Endothelial cell of umbilical vein (primary cell): ENCODE results near the gene C10orf88. TPM values are rescaled to one million over a fixed set of nuclear protein-coding genes. Genes with fewer than 3 reads are reported as not detected.

Experiments used
- BruUV-seq: library from RNA; stranded (reverse); fragments of 400-500 nt; replicated peaks from 2 replicates; lab custom pipeline; 2021; lab: Mats Ljungman, UMichigan
- CTCF ChIA-PET: fragments of 300-600, 350-600 bp; sonication (Branson Sonifier 250); formaldehyde crosslinking; loops from one replicate; lab custom pipeline; 2021; ENCODE audit warnings: antibody characterized with exemption, inconsistent platforms; lab: Charles Lee
- POLR2A ChIA-PET: fragments of 300-600, 350-600 bp; sonication (Branson Sonifier 250); formaldehyde crosslinking; loops from one replicate; lab custom pipeline; 2021; ENCODE audit warnings: antibody characterized with exemption, inconsistent platforms; lab: Charles Lee
- DNase-seq: peaks from one replicate; pipeline ENCODE4 v3.0.0-alpha.2; 2011; ENCODE audit warnings: low read depth, low spot score
- FAIRE-seq: peaks from 2 replicates; lab custom pipeline; 2011; peaks lifted over from hg19 to GRCh38; lab: Jason Lieb, UNC
- H2AFZ ChIP-seq: 2 replicates; pipeline ENCODE4 v1.6.0; 2012; ENCODE audit warnings: low read depth, low read length, control low read depth, inconsistent platforms
- H3K27ac ChIP-seq: 2 replicates; pipeline ENCODE4 v1.5.1; 2011; ENCODE audit warnings: low read depth, mild to moderate bottlenecking, control low read depth, low read length, moderate library complexity; ENCODE audit not compliant: insufficient read depth
- H3K27me3 ChIP-seq, 2 experiments: 2 replicates each; pipeline versions ENCODE4 v1.6.0 to v1.6.1; 2011; ENCODE audit warnings: low read length in 2 of 2, mixed read lengths in 1 of 2; ENCODE audit not compliant: control insufficient read depth in 2 of 2, insufficient read depth in 2 of 2
- H3K36me3 ChIP-seq, 2 experiments: 2 replicates in 1 of 2; 3 replicates in 1 of 2; pipeline ENCODE4 v1.5.1; 2011; ENCODE audit warnings: low read length in 2 of 2, mild to moderate bottlenecking in 1 of 2, moderate library complexity in 1 of 2; ENCODE audit not compliant: control insufficient read depth in 2 of 2, insufficient read depth in 2 of 2; ENCODE audit errors: extremely low read depth in 1 of 2
- H3K4me1 ChIP-seq: 3 replicates; pipeline ENCODE4 v1.5.1; 2011; ENCODE audit warnings: mild to moderate bottlenecking, low read length; ENCODE audit not compliant: control insufficient read depth, insufficient read depth; ENCODE audit errors: extremely low read depth
- H3K4me2 ChIP-seq: 2 replicates; pipeline ENCODE4 v1.6.1; 2011; ENCODE audit warnings: low read length, control low read depth, mixed read lengths; ENCODE audit not compliant: insufficient read depth
- H3K4me3 ChIP-seq, 3 experiments: fragments of 200-600 bp in 1 of 3; sonication (generic), shearing (Covaris generic) in 1 of 3; replicated peaks in 1 of 3; 2 replicates each; pipeline ENCODE4 v1.5.1; 2011 to 2016; ENCODE audit warnings: control low read depth in 3 of 3, low read length in 3 of 3, mild to moderate bottlenecking in 2 of 3, inconsistent platforms in 1 of 3, low read depth in 1 of 3, moderate library complexity in 1 of 3; ENCODE audit not compliant: insufficient read depth in 1 of 3
- H3K79me2 ChIP-seq: 2 replicates; pipeline ENCODE4 v1.6.0; 2012; ENCODE audit warnings: low read length, inconsistent platforms; ENCODE audit not compliant: control insufficient read depth, insufficient read depth
- H3K9ac ChIP-seq: replicated peaks from 2 replicates; pipeline ENCODE3; 2011; ENCODE audit warnings: low read length, control low read depth; ENCODE audit not compliant: insufficient read depth; ENCODE audit errors: extremely low read depth
- H3K9me1 ChIP-seq: replicated peaks from 3 replicates; pipeline ENCODE4 v1.6.0; 2011; ENCODE audit warnings: mild to moderate bottlenecking, low read length; ENCODE audit not compliant: control insufficient read depth, insufficient read depth; ENCODE audit errors: extremely low read depth
- H3K9me3 ChIP-seq: replicated peaks from 2 replicates; pipeline ENCODE4 v1.5.1; 2012; ENCODE audit warnings: low read length, inconsistent platforms; ENCODE audit not compliant: control insufficient read depth, insufficient read depth
- H4K20me1 ChIP-seq: replicated peaks from 2 replicates; pipeline ENCODE3; 2011; ENCODE audit warnings: mild to moderate bottlenecking, low read length; ENCODE audit not compliant: control insufficient read depth, insufficient read depth; ENCODE audit errors: extremely low read depth
- CTCF ChIP-seq, 2 donors: IDR thresholded peaks; 1 replicate in 1 of 2; 2 replicates in 1 of 2; pipeline ENCODE4 v1.5.1; 2011; ENCODE audit warnings: low read length in 2 of 2, mild to moderate bottlenecking in 2 of 2, moderate library complexity in 2 of 2, control low read depth in 1 of 2, inconsistent platforms in 1 of 2, low read depth in 1 of 2; ENCODE audit not compliant: insufficient read depth in 1 of 2; ENCODE audit errors: extremely low read depth in 1 of 2
- EZH2 ChIP-seq: IDR thresholded peaks from 2 replicates; pipeline ENCODE4 v1.6.1; 2012; ENCODE audit warnings: borderline replicate concordance, low read depth, mild to moderate bottlenecking, moderate library complexity, low read length, inconsistent platforms; ENCODE audit not compliant: severe bottlenecking
- FOS ChIP-seq: IDR thresholded peaks from 2 replicates; pipeline ENCODE4 v1.6.1; 2011; ENCODE audit warnings: mild to moderate bottlenecking, low read length, moderate library complexity, borderline replicate concordance; ENCODE audit not compliant: insufficient read depth
- JUN ChIP-seq: IDR thresholded peaks from 2 replicates; pipeline ENCODE4 v1.6.1; 2011; ENCODE audit warnings: borderline replicate concordance, low read depth; ENCODE audit not compliant: insufficient read length, insufficient read depth
- MAX ChIP-seq: IDR thresholded peaks from 2 replicates; pipeline ENCODE4 v1.6.1; 2011; ENCODE audit not compliant: insufficient read depth, insufficient read length
- POLR2A ChIP-seq: IDR thresholded peaks from 2 replicates; pipeline ENCODE4 v1.6.1; 2012; ENCODE audit warnings: low read depth, mild to moderate bottlenecking, control low read depth, low read length
- POLR2AphosphoS5 ChIP-seq: IDR thresholded peaks from 2 replicates; pipeline ENCODE4 v1.6.1; 2012; ENCODE audit warnings: low read depth, mild to moderate bottlenecking, control low read depth, low read length, moderate library complexity; ENCODE audit not compliant: insufficient read depth
- dilution Hi-C: fragments of 300-500 bp; cut with MboI; formaldehyde crosslinking; loops from one replicate; pipeline ENCODE4 v1.15.0; 2019; ENCODE audit warnings: low sequenced_read_pairs; ENCODE audit not compliant: extremely low pct_ligation_motif_present
- intact Hi-C: fragments of 100-400 bp; cut with micrococcal nuclease; formaldehyde crosslinking; loops from one replicate; pipeline ENCODE4 v1.10.0; 2022
- polyA plus RNA-seq, 4 experiments: library from polyadenylated mRNA; depleted of rRNA in 3 of 4; stranded (reverse) in 3 of 4; unstranded in 1 of 4; fragments of >200 nt; gene quantifications; 2 replicates each; pipeline versions ENCODE4 v1.2.1 to v1.2.3, GENCODE V29; 2011 to 2012; ENCODE audit warnings: missing spikeins in 1 of 4
- total RNA-seq: library from RNA; stranded (reverse); gene quantifications from 2 replicates; pipeline ENCODE4 v1.2.3, GENCODE V29; 2021

C10orf88 gene
- total and polyA plus RNA-seq, 2 donors (not counting 3 experiments of a cell fraction or from before 2014, with no cell fraction given): 3.6 to 13.2 TPM

- ChIA-PET POLR2A (interaction anchor here (1.4 kb wide), 1 partner anchor 27 kb away, joined by 4 read pairs; no protein-coding TSS in a partner anchor), CTCF (interaction anchor here (0.8 to 5.3 kb wide), 10 partner anchors 10 to 210 kb away, joined by 3 to 30 read pairs (median 6); partner anchors contain the start of genes ACADSB, C10orf88 and IKZF5)
- Histone ChIP-seq H3K4me3 (peak overlapping the region; percentile 30 to 80 (median 55)), H3K79me2 (no peaks in the 10 kb centered on the region), H3K27me3 (peaks cover 0 to 1% of the 10 kb centered on the region in 2 experiments), H3K36me3 (no peaks in the 10 kb centered on the region), H4K20me1 (no peaks in the 10 kb centered on the region), H3K9me3 (no peaks in the 10 kb centered on the region), H3K27ac (no peak overlapping the region), H3K4me1 (peaks cover 8% of the 10 kb centered on the region), H3K4me2 (peak overlapping the region; percentile 97), H3K9me1 (no peaks in the 10 kb centered on the region), H3K9ac (peak overlapping the region; percentile 43), H2AFZ (peak overlapping the region; percentile 81)
- dilution Hi-C loops (no loop called here), intact Hi-C loops (no loop called here)
- TSS peak; percentile 41 for BruUV-seq
- peak; percentile 62 for FAIRE-seq
- DNase-seq: peak; percentile 39
- no peak for TF ChIP-seq MAX
- TF ChIP-seq CTCF (IDR thresholded peaks at IDR 0.05; ENCODE audit: extremely low read depth in 1 of 2, insufficient read depth in 1 of 2, low read depth in 1 of 2, low read length in 2 of 2): peak in 1 of 2 donors; percentile 17
- no peak for TF ChIP-seq FOS
- TF ChIP-seq JUN: no peak
- TF ChIP-seq POLR2AphosphoS5: no peak
- no peak for TF ChIP-seq EZH2
- no peak for TF ChIP-seq POLR2A
Measured at GRCh38 chr10:122981066-122981464, 27.0 kb upstream of the C10orf88 start.
